Measurements from ENCODE around the gene UGT1A5. TPM values are rescaled to one million over a fixed set of nuclear protein-coding genes. Genes with fewer than 3 reads are reported as not detected.

UGT1A5 gene
- total and polyA plus RNA-seq, 4 donors, result not detected

DNA sequence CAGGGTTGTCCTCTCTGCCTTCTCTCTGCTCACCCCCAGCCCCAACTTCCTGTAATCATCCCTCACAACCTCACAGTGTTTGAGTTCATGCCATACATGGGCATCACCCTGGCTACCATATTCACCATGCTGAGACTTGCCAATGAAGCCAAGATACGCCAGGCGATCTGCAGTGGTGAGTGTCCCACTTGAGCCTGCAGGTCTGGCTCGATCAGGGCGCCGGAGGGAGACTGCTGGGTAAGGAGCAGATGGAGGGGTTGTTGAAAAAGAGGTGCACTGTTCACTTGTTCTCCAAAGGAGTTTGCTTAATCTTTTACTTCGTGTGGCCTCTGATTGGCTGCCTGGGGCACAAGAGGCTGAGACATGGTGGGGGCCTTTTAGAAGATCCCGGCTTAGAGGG, 80.0 kb downstream of the UGT1A5 start:
- no peaks in the 10 kb centered on the region for H3K4me1 ChIP-seq (ENCODE audit: control insufficient read depth, insufficient read depth, low read length)
- no peak for DNase-seq (ENCODE audit: low read depth in 4 of 6, low spot score in 6 of 6)
- 85% methylated on average over 7 of the region's 7 CpGs for WGBS (ENCODE audit: insufficient coverage)
- H3K27me3 ChIP-seq (ENCODE audit: control insufficient read depth, insufficient read depth, low read length), result no peaks in the 10 kb centered on the region
- no peak overlapping the region for H3K4me3 ChIP-seq (ENCODE audit: low read depth, low read length)
- no peak overlapping the region for H3K27ac ChIP-seq (ENCODE audit: low read depth, low read length)
- no peaks in the 10 kb centered on the region for H3K9me3 ChIP-seq (ENCODE audit: control insufficient read depth, insufficient read depth, low read length)
- no peaks in the 10 kb centered on the region for H3K36me3 ChIP-seq (ENCODE audit: control insufficient read depth, insufficient read depth, low read length)

DNA sequence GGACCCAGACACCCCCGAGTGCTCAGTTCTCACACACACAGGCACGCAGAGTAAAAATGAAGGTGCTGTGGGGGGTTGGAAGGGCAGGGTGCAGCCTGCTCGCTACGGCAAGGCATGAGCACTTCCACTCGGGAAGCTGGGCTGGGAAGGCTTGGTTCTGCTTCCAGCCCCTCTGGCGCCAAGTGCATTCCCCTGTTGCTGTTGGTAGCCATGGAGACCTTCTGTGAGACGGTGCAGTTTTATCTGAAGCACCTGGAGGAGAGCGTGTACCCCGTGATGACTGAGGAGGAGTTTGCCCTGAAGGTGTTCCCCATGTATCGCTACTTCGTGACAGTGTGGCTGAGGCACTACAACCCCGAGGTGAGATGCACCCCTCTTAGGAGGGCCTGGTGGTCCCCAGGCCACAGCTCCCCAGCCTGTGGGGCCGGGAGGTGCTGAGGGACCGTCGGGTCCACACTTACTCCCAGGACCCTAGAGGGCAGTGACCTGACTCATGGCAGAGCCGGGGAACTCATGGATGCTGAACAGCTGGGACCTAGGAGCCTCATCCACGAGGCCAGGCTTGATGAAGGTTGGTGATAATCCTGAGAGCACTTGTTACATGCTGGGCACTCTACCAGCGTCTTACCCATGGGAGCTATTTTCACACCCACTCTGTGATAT, 80.9 kb downstream of the UGT1A5 start:
- no peak for DNase-seq (ENCODE audit: low read depth in 4 of 6, low spot score in 6 of 6)
- H3K27me3 ChIP-seq (ENCODE audit: control insufficient read depth, insufficient read depth, low read length), result no peaks in the 10 kb centered on the region
- 82% methylated on average over 16 of the region's 18 CpGs for WGBS (ENCODE audit: insufficient coverage)

DNA sequence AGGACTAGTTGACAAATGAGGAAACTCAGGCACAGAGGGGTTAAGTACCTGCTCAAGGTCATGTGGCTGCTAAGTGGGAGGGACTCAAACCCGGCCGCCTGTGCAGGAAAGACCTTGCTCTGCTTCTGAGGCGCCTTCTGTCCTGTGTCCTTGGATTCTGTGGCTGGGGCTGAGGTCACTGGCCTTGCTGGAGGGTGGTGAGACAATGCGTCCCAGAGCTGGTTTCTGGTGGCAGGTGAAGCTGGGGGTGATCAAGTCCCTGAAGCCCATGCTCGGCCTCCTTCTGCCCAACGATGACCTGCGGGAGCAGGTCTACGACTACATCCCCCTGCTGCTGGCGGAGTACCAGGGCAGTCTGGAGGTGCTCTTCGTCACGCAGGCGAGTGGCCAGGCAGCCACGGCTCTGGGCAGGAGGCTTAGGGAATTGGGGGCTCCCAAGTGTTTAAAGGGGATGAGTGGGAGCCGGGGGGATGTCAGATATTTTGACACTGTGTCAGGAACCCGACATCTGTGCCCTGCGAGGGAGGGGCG, 81.5 kb downstream of the UGT1A5 start:
- WGBS (ENCODE audit: insufficient coverage), result 92% methylated on average over 17 of the region's 17 CpGs
- Histone ChIP-seq H3K27ac (ENCODE audit: low read depth, low read length) (no peak overlapping the region), H3K27me3 (ENCODE audit: control insufficient read depth, insufficient read depth, low read length) (no peaks in the 10 kb centered on the region)

More for the DNA sequence above, 80.9 kb downstream of the UGT1A5 start:
- H3K27ac ChIP-seq (ENCODE audit: low read depth, low read length), result no peak overlapping the region
- no peaks in the 10 kb centered on the region for H3K9me3 ChIP-seq (ENCODE audit: control insufficient read depth, insufficient read depth, low read length)
- H3K36me3 ChIP-seq (ENCODE audit: control insufficient read depth, insufficient read depth, low read length), result no peaks in the 10 kb centered on the region
- no peaks in the 10 kb centered on the region for H3K4me1 ChIP-seq (ENCODE audit: control insufficient read depth, insufficient read depth, low read length)
- no peak overlapping the region for H3K4me3 ChIP-seq (ENCODE audit: low read depth, low read length)

DNA sequence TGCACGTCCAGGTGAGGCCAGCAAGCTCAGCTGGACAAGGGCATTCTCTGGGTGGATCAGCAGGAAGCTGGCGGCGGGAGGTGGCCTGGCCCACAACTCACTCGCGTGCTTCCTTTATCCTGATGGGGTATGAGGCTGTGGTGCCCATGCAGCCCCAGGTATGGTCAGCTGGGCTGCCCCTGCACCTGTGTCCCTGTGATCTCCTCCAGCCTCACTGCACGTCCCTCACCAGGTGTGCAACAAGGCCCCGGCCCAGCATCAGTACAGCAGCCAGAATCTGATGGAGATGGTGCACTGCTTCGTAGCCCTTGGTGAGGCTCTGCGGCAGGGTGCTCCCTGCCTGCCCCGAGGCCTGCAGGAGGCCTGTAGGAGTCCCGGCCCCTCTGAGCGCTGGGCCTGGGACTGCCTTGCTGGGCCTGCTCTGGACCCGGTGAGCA, 83.0 kb downstream of the UGT1A5 start:
- no peak overlapping the region for H3K27ac ChIP-seq (ENCODE audit: low read depth, low read length)
- no peaks in the 10 kb centered on the region for H3K36me3 ChIP-seq (ENCODE audit: control insufficient read depth, insufficient read depth, low read length)
- H3K27me3 ChIP-seq (ENCODE audit: control insufficient read depth, insufficient read depth, low read length), result no peaks in the 10 kb centered on the region
- no peaks in the 10 kb centered on the region for H3K4me1 ChIP-seq (ENCODE audit: control insufficient read depth, insufficient read depth, low read length)
- 90% methylated on average over 11 of the region's 13 CpGs for WGBS (ENCODE audit: insufficient coverage)
- H3K4me3 ChIP-seq (ENCODE audit: low read depth, low read length), result no peak overlapping the region
- no peak for DNase-seq (ENCODE audit: low read depth in 4 of 6, low spot score in 6 of 6)
- H3K9me3 ChIP-seq (ENCODE audit: control insufficient read depth, insufficient read depth, low read length), result no peaks in the 10 kb centered on the region

More for the DNA sequence above, 81.5 kb downstream of the UGT1A5 start:
- Histone ChIP-seq H3K4me1 (ENCODE audit: control insufficient read depth, insufficient read depth, low read length) (no peaks in the 10 kb centered on the region), H3K4me3 (ENCODE audit: low read depth, low read length) (no peak overlapping the region), H3K36me3 (ENCODE audit: control insufficient read depth, insufficient read depth, low read length) (no peaks in the 10 kb centered on the region), H3K9me3 (ENCODE audit: control insufficient read depth, insufficient read depth, low read length) (no peaks in the 10 kb centered on the region)
- DNase-seq (ENCODE audit: low read depth in 4 of 6, low spot score in 6 of 6), result no peak

DNA sequence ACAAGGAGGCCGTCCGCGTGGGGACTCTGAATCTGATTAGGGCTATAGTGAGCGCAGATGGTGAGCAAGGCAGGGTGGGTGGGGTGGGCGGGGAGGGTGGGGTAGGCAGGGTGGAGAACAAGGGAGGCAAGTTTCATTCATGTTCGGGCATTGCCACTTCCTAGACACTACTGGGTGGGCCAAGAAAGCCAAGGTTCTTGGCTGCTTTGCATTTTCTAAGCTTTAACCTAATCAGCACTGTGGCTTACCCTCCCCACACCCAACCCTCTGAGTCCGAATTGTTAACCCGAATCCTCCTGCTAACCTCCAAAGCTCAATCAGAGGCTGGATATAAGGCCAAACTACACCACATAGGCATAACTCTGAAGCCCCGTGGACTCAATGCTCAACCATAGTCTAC, 83.5 kb downstream of the UGT1A5 start:
- H3K27ac ChIP-seq (ENCODE audit: low read depth, low read length), result no peak overlapping the region
- no peak for DNase-seq (ENCODE audit: low read depth in 4 of 6, low spot score in 6 of 6)
- H3K36me3 ChIP-seq (ENCODE audit: control insufficient read depth, insufficient read depth, low read length), result no peaks in the 10 kb centered on the region
- no peaks in the 10 kb centered on the region for H3K9me3 ChIP-seq (ENCODE audit: control insufficient read depth, insufficient read depth, low read length)
- no peak overlapping the region for H3K4me3 ChIP-seq (ENCODE audit: low read depth, low read length)
- WGBS (ENCODE audit: insufficient coverage), result 85% methylated on average over 3 of the region's 9 CpGs
- no peaks in the 10 kb centered on the region for H3K4me1 ChIP-seq (ENCODE audit: control insufficient read depth, insufficient read depth, low read length)
- no peaks in the 10 kb centered on the region for H3K27me3 ChIP-seq (ENCODE audit: control insufficient read depth, insufficient read depth, low read length)

DNA sequence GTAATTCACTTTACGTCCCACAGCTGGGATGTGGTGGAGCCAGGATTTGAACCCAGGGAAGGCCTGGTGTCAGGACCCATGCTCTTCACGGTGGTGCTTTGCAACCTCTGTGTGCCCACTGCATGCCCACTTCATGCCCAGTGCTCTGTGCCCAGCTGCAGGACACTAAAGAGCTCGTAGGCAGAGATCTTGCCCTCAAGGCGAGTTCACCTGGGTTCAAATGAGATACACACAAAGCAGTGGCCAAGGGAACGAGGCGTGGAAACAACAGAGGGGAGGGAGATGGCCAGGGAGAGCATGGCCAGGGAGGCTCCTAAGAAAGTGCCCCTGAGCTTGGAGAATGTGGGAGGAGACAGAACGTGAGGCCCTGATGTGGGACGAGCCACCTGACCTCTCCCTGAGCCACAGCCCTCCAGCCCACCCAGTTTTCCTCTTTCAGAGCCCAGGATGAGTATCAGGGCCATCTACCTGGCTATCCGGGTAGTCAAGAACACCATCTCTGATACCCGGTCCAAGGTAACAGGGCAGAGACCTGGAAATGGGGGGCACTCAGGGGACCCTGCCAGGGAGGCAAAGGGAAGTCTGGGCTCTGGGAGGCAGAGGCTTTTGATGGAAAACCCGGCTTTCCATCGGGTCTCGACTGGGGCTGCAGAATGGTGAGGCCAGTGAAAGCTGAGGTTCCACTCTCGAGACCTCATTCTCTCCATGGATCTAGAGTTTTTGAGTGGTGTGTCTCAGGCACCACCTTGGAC, 85.8 kb downstream of the UGT1A5 start:
- no peak overlapping the region for H3K4me3 ChIP-seq (ENCODE audit: low read depth, low read length)
- no peaks in the 10 kb centered on the region for H3K9me3 ChIP-seq (ENCODE audit: control insufficient read depth, insufficient read depth, low read length)
- no peaks in the 10 kb centered on the region for H3K4me1 ChIP-seq (ENCODE audit: control insufficient read depth, insufficient read depth, low read length)
- H3K27me3 ChIP-seq (ENCODE audit: control insufficient read depth, insufficient read depth, low read length), result no peaks in the 10 kb centered on the region
- DNase-seq (ENCODE audit: low read depth in 4 of 6, low spot score in 6 of 6), result no peak
- H3K27ac ChIP-seq (ENCODE audit: low read depth, low read length), result no peak overlapping the region
- WGBS (ENCODE audit: insufficient coverage), result 85% methylated on average over 14 of the region's 14 CpGs
- H3K36me3 ChIP-seq (ENCODE audit: control insufficient read depth, insufficient read depth, low read length), result no peaks in the 10 kb centered on the region

DNA sequence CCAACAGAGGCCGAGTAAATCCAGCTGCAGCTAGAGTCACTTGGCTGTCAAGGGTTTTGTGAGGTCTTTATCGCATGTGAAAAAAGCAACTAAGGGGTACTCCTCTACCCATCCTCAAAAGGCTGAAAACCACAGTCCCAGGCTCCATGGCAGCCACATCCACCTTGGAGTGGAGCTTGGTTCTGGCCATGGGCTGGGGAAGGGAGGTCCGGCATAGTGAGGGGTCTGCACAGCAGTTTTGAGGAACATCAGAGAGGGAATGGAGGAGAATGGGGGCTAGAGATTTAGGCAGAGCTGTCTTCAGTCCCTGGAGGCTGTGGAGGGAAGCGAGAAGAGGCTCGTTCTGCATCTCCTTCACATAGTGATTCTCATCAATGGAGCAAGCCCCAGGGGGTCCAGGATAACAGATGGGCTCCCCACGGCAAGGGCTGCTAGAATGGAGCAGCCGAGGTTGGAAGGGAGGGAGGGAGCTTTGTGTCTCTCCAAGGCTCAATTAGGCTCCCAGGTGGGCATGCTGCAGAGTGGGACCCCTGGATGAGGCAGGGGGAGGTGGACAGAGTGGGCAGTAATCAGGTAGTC, 86.5 kb downstream of the UGT1A5 start:
- H3K9me3 ChIP-seq (ENCODE audit: control insufficient read depth, insufficient read depth, low read length), result no peaks in the 10 kb centered on the region
- peak in 1 of 6 donors; percentile 9 for DNase-seq (ENCODE audit: low read depth in 4 of 6, low spot score in 6 of 6)

DNA sequence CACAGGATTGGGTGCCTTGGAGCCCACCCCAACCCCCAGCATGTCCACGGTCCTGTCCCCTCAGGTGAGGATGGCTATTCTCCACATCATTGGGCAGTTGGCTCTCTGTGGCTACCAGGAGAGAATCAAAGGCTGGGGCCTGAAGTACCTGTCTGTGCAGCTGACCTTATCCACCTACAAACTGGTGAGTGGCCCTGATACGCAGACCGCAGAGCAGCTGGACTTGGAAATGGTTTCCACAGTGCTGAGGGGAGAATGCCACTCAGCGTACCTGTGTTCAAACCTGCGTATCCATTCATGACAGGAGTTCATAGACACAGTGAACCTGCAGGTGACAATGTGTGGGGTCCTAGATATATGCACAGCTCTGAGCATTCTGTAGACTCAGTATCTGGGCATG, 87.0 kb downstream of the UGT1A5 start:
- H3K9me3 ChIP-seq (ENCODE audit: control insufficient read depth, insufficient read depth, low read length), result no peaks in the 10 kb centered on the region
- no peak overlapping the region for H3K27ac ChIP-seq (ENCODE audit: low read depth, low read length)
- H3K36me3 ChIP-seq (ENCODE audit: control insufficient read depth, insufficient read depth, low read length), result no peaks in the 10 kb centered on the region
- DNase-seq (ENCODE audit: low read depth in 4 of 6, low spot score in 6 of 6), result no peak
- 74% methylated on average over 5 of the region's 5 CpGs for WGBS (ENCODE audit: insufficient coverage)
- no peaks in the 10 kb centered on the region for H3K4me1 ChIP-seq (ENCODE audit: control insufficient read depth, insufficient read depth, low read length)
- no peak overlapping the region for H3K4me3 ChIP-seq (ENCODE audit: low read depth, low read length)
- no peaks in the 10 kb centered on the region for H3K27me3 ChIP-seq (ENCODE audit: control insufficient read depth, insufficient read depth, low read length)

More for the DNA sequence above, 86.5 kb downstream of the UGT1A5 start:
- H3K27ac ChIP-seq (ENCODE audit: low read depth, low read length), result no peak overlapping the region
- WGBS (ENCODE audit: insufficient coverage), result 42% methylated on average over 6 of the region's 7 CpGs
- H3K27me3 ChIP-seq (ENCODE audit: control insufficient read depth, insufficient read depth, low read length), result no peaks in the 10 kb centered on the region
- no peaks in the 10 kb centered on the region for H3K36me3 ChIP-seq (ENCODE audit: control insufficient read depth, insufficient read depth, low read length)
- no peaks in the 10 kb centered on the region for H3K4me1 ChIP-seq (ENCODE audit: control insufficient read depth, insufficient read depth, low read length)
- H3K4me3 ChIP-seq (ENCODE audit: low read depth, low read length), result no peak overlapping the region

DNA sequence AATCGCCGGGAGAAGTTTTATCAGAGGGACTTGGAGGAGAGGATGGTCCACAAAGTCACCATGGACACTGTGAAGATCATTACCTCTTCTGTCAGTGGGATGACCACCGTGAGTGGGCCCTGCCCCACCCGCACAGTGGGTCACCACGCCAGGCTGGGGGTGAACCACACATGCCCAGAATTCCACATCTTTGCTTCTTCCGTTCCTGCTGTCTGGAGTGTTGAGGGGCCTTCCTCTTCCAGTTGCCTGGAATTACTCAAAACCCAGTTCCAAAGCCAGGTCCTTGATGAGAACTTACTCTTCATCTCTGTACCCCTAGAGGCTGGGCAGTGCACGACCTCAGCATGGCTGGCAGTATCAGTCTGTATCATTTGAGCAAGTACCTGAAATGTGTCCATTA, 87.5 kb downstream of the UGT1A5 start:
- 93% methylated on average over 4 of the region's 7 CpGs for WGBS (ENCODE audit: insufficient coverage)
- H3K9me3 ChIP-seq (ENCODE audit: control insufficient read depth, insufficient read depth, low read length), result no peaks in the 10 kb centered on the region
- no peak for DNase-seq (ENCODE audit: low read depth in 4 of 6, low spot score in 6 of 6)
- no peaks in the 10 kb centered on the region for H3K4me1 ChIP-seq (ENCODE audit: control insufficient read depth, insufficient read depth, low read length)
- H3K36me3 ChIP-seq (ENCODE audit: control insufficient read depth, insufficient read depth, low read length), result no peaks in the 10 kb centered on the region
- no peak overlapping the region for H3K4me3 ChIP-seq (ENCODE audit: low read depth, low read length)
- no peak overlapping the region for H3K27ac ChIP-seq (ENCODE audit: low read depth, low read length)
- no peaks in the 10 kb centered on the region for H3K27me3 ChIP-seq (ENCODE audit: control insufficient read depth, insufficient read depth, low read length)
